ENCODE data around the gene APLNR.

The APLNR gene

DNA sequence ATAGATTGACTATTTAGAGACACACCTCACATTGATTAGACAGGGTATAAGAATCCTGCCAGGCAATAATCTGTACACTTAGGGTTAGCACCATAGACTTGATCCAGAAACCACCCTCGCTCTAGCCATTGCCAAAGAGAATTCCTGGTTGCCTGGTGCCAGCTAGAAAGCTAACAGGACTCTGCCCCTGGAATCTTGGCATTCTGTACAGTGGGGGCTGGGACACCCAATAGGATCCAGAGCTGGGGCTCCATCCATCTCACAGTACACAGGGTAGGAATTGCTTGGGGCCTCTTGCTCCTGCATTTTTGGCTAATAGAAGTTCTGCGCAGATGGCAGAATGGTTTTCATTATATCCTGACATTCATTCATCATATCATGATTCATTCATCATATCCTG lies 3.0 kb upstream of the APLNR start:
- no peak for TF ChIP-seq FOXM1 (IDR thresholded peaks at IDR 0.05; ENCODE audit: borderline replicate concordance, low read depth)

DNA sequence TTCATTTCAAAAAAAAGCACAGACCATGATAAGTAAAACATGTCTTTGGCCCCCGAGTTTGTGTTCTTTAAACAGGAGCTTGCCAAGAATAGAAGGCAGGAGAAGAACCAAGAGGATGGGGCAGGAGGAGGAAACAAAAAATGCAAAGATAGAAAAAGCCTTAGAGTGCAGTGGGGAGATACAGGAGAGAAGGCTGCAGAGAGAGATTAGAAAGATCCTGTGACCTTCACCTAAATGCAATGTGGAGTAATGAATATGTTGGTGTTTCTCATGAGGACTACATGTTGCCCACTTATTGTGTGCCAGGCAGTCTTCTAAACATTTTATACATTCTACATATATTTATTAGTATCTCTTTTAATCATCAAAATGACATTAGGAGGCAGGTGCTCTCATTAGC lies 2.3 kb upstream of the APLNR start:
- TF ChIP-seq TCF12 (IDR thresholded peaks at IDR 0.05; ENCODE audit: low read depth): no peak
- TF ChIP-seq TEAD4 (IDR thresholded peaks at IDR 0.05): no peak
- no peak for TF ChIP-seq ZBTB7A (IDR thresholded peaks at IDR 0.05; ENCODE audit: low read depth)
- TF ChIP-seq, protein P1, sequence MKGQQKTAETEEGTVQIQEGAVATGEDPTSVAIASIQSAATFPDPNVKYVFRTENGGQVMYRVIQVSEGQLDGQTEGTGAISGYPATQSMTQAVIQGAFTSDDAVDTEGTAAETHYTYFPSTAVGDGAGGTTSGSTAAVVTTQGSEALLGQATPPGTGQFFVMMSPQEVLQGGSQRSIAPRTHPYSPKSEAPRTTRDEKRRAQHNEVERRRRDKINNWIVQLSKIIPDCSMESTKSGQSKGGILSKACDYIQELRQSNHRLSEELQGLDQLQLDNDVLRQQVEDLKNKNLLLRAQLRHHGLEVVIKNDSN (IDR thresholded peaks at IDR 0.05): no peak
- TF ChIP-seq CREB1 (IDR thresholded peaks at IDR 0.05; ENCODE audit: low read depth): no peak
- TF ChIP-seq FOXM1 (IDR thresholded peaks at IDR 0.05; ENCODE audit: borderline replicate concordance, low read depth): no peak
- TF ChIP-seq RAD21 (IDR thresholded peaks at IDR 0.05; ENCODE audit: low read depth): no peak
- no peak for TF ChIP-seq YY1 (IDR thresholded peaks at IDR 0.05; ENCODE audit: low read depth)
- no peak for TF ChIP-seq NFIC (IDR thresholded peaks at IDR 0.05)
- TF ChIP-seq EGR1 (IDR thresholded peaks at IDR 0.05): no peak
- no peak for TF ChIP-seq EP300 (IDR thresholded peaks at IDR 0.05; ENCODE audit: borderline replicate concordance)
- no peak for TF ChIP-seq MAX (IDR thresholded peaks at IDR 0.05)
- TF ChIP-seq, protein P2, sequence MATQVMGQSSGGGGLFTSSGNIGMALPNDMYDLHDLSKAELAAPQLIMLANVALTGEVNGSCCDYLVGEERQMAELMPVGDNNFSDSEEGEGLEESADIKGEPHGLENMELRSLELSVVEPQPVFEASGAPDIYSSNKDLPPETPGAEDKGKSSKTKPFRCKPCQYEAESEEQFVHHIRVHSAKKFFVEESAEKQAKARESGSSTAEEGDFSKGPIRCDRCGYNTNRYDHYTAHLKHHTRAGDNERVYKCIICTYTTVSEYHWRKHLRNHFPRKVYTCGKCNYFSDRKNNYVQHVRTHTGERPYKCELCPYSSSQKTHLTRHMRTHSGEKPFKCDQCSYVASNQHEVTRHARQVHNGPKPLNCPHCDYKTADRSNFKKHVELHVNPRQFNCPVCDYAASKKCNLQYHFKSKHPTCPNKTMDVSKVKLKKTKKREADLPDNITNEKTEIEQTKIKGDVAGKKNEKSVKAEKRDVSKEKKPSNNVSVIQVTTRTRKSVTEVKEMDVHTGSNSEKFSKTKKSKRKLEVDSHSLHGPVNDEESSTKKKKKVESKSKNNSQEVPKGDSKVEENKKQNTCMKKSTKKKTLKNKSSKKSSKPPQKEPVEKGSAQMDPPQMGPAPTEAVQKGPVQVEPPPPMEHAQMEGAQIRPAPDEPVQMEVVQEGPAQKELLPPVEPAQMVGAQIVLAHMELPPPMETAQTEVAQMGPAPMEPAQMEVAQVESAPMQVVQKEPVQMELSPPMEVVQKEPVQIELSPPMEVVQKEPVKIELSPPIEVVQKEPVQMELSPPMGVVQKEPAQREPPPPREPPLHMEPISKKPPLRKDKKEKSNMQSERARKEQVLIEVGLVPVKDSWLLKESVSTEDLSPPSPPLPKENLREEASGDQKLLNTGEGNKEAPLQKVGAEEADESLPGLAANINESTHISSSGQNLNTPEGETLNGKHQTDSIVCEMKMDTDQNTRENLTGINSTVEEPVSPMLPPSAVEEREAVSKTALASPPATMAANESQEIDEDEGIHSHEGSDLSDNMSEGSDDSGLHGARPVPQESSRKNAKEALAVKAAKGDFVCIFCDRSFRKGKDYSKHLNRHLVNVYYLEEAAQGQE (IDR thresholded peaks at IDR 0.05; ENCODE audit: low read depth): no peak
- TF ChIP-seq TAF1 (IDR thresholded peaks at IDR 0.05; ENCODE audit: low read depth): no peak
- TF ChIP-seq CEBPB (IDR thresholded peaks at IDR 0.05): no peak

DNA sequence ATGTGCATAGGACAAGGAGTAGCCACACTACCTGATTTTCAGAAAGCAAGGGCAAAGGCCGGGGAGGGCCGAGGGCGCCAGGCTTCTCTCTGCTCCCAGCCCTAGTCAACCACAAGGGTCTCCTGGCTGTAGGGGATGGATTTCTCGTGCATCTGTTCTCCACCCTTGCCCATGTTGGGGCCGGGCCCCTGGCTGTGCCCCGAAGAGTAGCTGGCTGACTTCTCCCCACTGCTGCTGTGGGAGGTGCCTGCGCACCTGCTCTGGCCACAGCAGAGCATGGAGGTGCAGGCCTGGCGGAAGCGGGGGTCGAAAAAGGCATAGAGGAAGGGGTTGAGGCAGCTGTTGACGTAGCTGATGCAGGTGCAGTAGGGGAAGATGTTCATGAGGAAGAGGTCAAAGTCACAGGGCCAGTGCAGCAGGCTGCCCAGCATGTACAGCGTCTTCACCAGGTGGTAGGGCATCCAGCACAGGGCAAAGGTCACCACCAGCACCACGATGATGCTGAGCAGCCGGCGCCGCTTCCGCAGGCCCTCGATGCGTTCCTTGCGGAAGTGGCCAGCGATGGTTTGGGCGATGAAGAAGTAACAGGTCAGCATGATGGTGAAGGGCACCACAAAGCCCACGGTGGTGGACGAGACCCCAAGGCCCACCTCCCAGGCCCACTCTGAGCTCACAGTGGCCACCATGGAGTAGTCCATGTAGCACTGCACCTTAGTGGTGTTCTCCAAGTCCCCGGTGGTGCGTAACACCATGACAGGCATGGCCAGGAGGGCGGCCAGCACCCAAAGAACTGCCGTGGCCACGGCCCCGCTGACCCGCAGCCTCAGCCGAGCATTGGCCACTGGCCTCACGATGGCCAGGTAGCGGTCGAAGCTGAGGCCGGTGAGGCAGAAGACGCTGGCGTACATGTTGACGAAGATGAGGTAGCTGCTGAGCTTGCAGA lies 1.0 kb downstream of the APLNR start:
- TF ChIP-seq EP300 (IDR thresholded peaks at IDR 0.05; ENCODE audit: borderline replicate concordance) (no peak), ZBTB7A (IDR thresholded peaks at IDR 0.05; ENCODE audit: low read depth) (no peak), NFIC (IDR thresholded peaks at IDR 0.05) (no peak), RAD21 (IDR thresholded peaks at IDR 0.05; ENCODE audit: low read depth) (no peak), TEAD4 (IDR thresholded peaks at IDR 0.05) (no peak), FOXM1 (IDR thresholded peaks at IDR 0.05; ENCODE audit: borderline replicate concordance, low read depth) (no peak), MAX (IDR thresholded peaks at IDR 0.05) (no peak), TCF12 (IDR thresholded peaks at IDR 0.05; ENCODE audit: low read depth) (no peak), CREB1 (IDR thresholded peaks at IDR 0.05; ENCODE audit: low read depth) (no peak), EGR1 (IDR thresholded peaks at IDR 0.05) (no peak), TAF1 (IDR thresholded peaks at IDR 0.05; ENCODE audit: low read depth) (no peak)
- TF ChIP-seq, protein P1 (IDR thresholded peaks at IDR 0.05): no peak
- TF ChIP-seq, protein P2 (IDR thresholded peaks at IDR 0.05; ENCODE audit: low read depth): no peak

DNA sequence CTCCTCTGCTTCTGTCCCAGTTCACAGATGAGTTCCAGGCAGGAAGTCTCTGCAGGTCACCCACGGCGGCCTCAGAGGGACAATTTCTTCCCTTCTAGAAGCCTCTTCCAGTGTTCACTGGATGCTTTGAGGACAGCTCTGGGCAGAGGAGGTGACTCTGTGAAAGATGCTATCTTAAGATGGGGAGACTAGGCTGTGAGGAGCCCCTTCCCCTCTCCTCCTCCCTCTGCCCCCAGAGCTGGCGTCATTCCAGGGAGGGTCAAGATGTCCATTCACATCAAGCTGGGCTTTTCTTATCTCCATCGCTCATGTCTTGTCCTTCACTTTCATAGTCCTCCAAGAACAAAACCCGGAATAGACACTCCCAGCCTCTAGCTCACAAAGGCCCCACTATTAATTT lies 3.3 kb downstream of the APLNR start:
- no peak for TF ChIP-seq EGR1 (IDR thresholded peaks at IDR 0.05)
- no peak for TF ChIP-seq NFIC (IDR thresholded peaks at IDR 0.05)
- TF ChIP-seq CEBPB (IDR thresholded peaks at IDR 0.05): no peak
- no peak for TF ChIP-seq TEAD4 (IDR thresholded peaks at IDR 0.05)
- TF ChIP-seq MAX (IDR thresholded peaks at IDR 0.05): no peak
- TF ChIP-seq, protein P2 (IDR thresholded peaks at IDR 0.05; ENCODE audit: low read depth): no peak
- TF ChIP-seq, protein P1 (IDR thresholded peaks at IDR 0.05): no peak
- TF ChIP-seq ZBTB7A (IDR thresholded peaks at IDR 0.05; ENCODE audit: low read depth): no peak
- no peak for TF ChIP-seq TAF1 (IDR thresholded peaks at IDR 0.05; ENCODE audit: low read depth)

All from Ishikawa (cell line).